Peyer's patch (tissue), 4 donors: ENCODE data around the gene CTLA4. TPM values are rescaled to one million over a fixed set of nuclear protein-coding genes. Genes with fewer than 3 reads are reported as not detected.

ENCODE experiments used
- DNase-seq, 3 donors: peaks; one replicate each; pipeline ENCODE4 v3.0.0-alpha.2; 2017 to 2019
- H3K27ac ChIP-seq, 4 donors: fragments of 200-600 bp; sonication (generic); one replicate each; pipeline ENCODE4 v1.5.1; 2016 to 2019
- H3K27me3 ChIP-seq, 2 donors: fragments of 200-600 bp; sonication (generic); one replicate each; pipeline ENCODE4 v1.5.1; 2019
- H3K36me3 ChIP-seq, 3 donors: fragments of 200-600 bp; sonication (generic); one replicate each; pipeline ENCODE4 v1.5.1; 2016 to 2019
- H3K4me1 ChIP-seq, 4 donors: fragments of 200-600 bp; sonication (generic); one replicate each; pipeline ENCODE4 v1.5.1; 2016 to 2019
- H3K4me3 ChIP-seq, 4 donors: fragments of 200-600 bp; sonication (generic); 1 replicate in 3 of 4; 2 replicates in 1 of 4; pipeline ENCODE4 v1.5.1; 2016 to 2019; ENCODE audit warnings: mild to moderate bottlenecking in 1 of 4
- H3K9me3 ChIP-seq, 4 donors: fragments of 200-600 bp; sonication (generic); one replicate each; pipeline ENCODE4 v1.5.1; 2016 to 2019; ENCODE audit warnings: mild to moderate bottlenecking in 1 of 4
- POLR2A ChIP-seq, 2 donors: fragments of 450-650 bp; IDR thresholded peaks; one replicate each; pipeline ENCODE4 v1.5.1; 2017; ENCODE audit warnings: antibody characterized with exemption in 2 of 2, mild to moderate bottlenecking in 2 of 2, moderate library complexity in 2 of 2
- total RNA-seq, 4 donors: library from RNA; depleted of rRNA; stranded (reverse); fragments of >200 nt; gene quantifications; one replicate each; pipeline ENCODE4 v1.1.0, GENCODE V29; 2016
- TF ChIP-seq, protein P1 (sequence below), 6 experiments: fragments of 450-650 bp in 4 of 6; fragments of 200-600 bp in 2 of 6; sonication (generic) in 1 of 6; IDR thresholded peaks; one replicate each; pipeline ENCODE4 v1.5.1; 2017 to 2019; ENCODE audit warnings: antibody characterized with exemption in 6 of 6, mild to moderate bottlenecking in 3 of 6, moderate library complexity in 1 of 6

CTLA4 gene
- total RNA-seq, 4 donors from 2014 or later, result 42.1 TPM; not detected in 3

- no peaks in the 10 kb centered on the region for H3K4me1 ChIP-seq
- no peaks in the 10 kb centered on the region for H3K36me3 ChIP-seq
- H3K4me3 ChIP-seq, result no peak overlapping the region
- no peak for DNase-seq
- H3K27ac ChIP-seq, result no peak overlapping the region
- H3K9me3 ChIP-seq, result no peaks in the 10 kb centered on the region
- no peaks in the 10 kb centered on the region for H3K27me3 ChIP-seq
- no peak for TF ChIP-seq POLR2A (IDR thresholded peaks at IDR 0.05)
- TF ChIP-seq, protein P1, sequence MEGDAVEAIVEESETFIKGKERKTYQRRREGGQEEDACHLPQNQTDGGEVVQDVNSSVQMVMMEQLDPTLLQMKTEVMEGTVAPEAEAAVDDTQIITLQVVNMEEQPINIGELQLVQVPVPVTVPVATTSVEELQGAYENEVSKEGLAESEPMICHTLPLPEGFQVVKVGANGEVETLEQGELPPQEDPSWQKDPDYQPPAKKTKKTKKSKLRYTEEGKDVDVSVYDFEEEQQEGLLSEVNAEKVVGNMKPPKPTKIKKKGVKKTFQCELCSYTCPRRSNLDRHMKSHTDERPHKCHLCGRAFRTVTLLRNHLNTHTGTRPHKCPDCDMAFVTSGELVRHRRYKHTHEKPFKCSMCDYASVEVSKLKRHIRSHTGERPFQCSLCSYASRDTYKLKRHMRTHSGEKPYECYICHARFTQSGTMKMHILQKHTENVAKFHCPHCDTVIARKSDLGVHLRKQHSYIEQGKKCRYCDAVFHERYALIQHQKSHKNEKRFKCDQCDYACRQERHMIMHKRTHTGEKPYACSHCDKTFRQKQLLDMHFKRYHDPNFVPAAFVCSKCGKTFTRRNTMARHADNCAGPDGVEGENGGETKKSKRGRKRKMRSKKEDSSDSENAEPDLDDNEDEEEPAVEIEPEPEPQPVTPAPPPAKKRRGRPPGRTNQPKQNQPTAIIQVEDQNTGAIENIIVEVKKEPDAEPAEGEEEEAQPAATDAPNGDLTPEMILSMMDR (IDR thresholded peaks at IDR 0.05), result no peak
These were observed 15.0 kb downstream of the CTLA4 start for GRCh38 chr2:203882551-203882950.

DNA sequence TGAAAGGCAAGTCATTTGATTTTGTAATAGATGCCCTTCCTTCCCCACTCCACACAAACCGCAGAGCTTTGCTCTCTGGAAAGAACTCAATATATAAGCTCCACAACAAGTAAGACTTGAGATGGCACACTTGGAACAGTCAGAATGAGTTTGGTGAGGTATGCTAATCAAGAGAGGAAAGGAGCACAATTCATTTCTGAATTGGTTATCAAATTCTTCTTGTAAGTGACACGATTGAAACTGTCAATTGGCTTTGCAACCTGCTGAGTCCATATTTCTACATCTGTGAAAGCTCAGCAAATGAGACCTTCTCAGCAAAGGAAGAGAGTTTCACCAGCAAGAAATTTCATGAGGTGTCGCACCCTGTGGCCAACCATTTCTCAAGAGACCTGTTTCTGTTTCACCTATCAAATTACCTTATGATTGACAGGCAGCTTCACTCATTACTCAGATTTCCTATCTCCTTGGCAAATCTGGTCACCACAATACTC is 19.1 kb downstream of the CTLA4 start:
- Histone ChIP-seq H3K4me3 (no peak overlapping the region), H3K4me1 (no peaks in the 10 kb centered on the region), H3K36me3 (no peaks in the 10 kb centered on the region), H3K27ac (no peak overlapping the region), H3K9me3 (no peaks in the 10 kb centered on the region), H3K27me3 (no peaks in the 10 kb centered on the region)
- no peak for TF ChIP-seq POLR2A (IDR thresholded peaks at IDR 0.05)
- TF ChIP-seq, protein P1 (IDR thresholded peaks at IDR 0.05), result no peak
- DNase-seq, result no peak

DNA sequence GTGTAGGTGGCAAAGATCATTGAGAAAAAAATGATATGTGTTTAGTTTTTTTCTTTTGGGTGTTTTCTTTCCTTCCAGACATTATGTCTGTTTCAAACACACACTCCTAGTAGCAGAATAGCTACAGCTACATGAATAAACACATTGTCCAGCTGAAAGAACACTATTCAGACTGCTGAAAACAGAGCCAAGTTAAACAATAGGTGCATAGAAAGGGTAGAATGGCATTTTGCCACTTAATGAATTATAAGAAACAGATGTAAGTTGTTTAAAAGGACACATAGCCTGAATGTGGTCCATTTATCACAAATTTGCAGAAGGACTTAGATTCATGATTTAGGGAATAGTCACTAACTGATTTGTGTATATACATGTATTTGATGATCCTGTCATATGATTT is 20.1 kb downstream of the CTLA4 start:
- no peak for DNase-seq
- H3K27ac ChIP-seq, result no peak overlapping the region

GRCh38 chr2:203889542-203889941 is 22.0 kb downstream of the CTLA4 start:
- H3K4me1 ChIP-seq, result no peaks in the 10 kb centered on the region

More for the DNA sequence above, 20.1 kb downstream of the CTLA4 start:
- Histone ChIP-seq H3K4me3 (no peak overlapping the region), H3K27me3 (no peaks in the 10 kb centered on the region), H3K4me1 (no peaks in the 10 kb centered on the region), H3K36me3 (no peaks in the 10 kb centered on the region), H3K9me3 (no peaks in the 10 kb centered on the region)
- no peak for TF ChIP-seq POLR2A (IDR thresholded peaks at IDR 0.05)
- TF ChIP-seq, protein P1 (IDR thresholded peaks at IDR 0.05), result no peak

DNA sequence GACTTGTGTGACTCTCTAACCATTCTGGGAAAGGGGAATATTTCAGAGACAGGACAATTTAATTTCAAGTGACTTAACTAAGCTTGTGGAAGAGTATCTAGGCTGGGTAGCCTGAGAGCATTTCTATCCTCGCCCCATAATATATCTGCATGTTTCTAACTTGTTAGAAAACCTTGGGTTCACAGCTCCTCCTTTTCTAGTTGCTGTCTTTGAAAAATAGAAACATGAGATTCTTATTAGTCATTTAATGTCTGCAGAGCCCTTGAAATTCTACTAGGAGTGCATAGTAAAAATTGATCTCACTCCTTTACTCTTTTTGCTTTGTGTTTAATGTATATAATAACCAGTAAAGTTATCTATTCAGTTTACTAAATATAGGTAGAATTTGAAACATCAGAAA is 22.4 kb downstream of the CTLA4 start:
- no peaks in the 10 kb centered on the region for H3K27me3 ChIP-seq
- H3K36me3 ChIP-seq, result no peaks in the 10 kb centered on the region
- H3K4me1 ChIP-seq, result no peaks in the 10 kb centered on the region
- no peak for TF ChIP-seq POLR2A (IDR thresholded peaks at IDR 0.05)
- TF ChIP-seq, protein P1 (IDR thresholded peaks at IDR 0.05), result no peak
- no peak overlapping the region for H3K4me3 ChIP-seq
- no peaks in the 10 kb centered on the region for H3K9me3 ChIP-seq
- no peak overlapping the region for H3K27ac ChIP-seq
- no peak for DNase-seq

More at GRCh38 chr2:203889542-203889941, 22.0 kb downstream of the CTLA4 start:
- DNase-seq, result no peak
- Histone ChIP-seq H3K9me3 (no peaks in the 10 kb centered on the region), H3K27ac (no peak overlapping the region), H3K4me3 (no peak overlapping the region), H3K36me3 (no peaks in the 10 kb centered on the region), H3K27me3 (no peaks in the 10 kb centered on the region)
- TF ChIP-seq, protein P1 (IDR thresholded peaks at IDR 0.05), result no peak
- TF ChIP-seq POLR2A (IDR thresholded peaks at IDR 0.05), result no peak

GRCh38 chr2:203890733-203891132 is 23.2 kb downstream of the CTLA4 start:
- no peak overlapping the region for H3K4me3 ChIP-seq
- no peaks in the 10 kb centered on the region for H3K27me3 ChIP-seq
- TF ChIP-seq, protein P1 (IDR thresholded peaks at IDR 0.05), result no peak
- TF ChIP-seq POLR2A (IDR thresholded peaks at IDR 0.05), result no peak
- H3K4me1 ChIP-seq, result no peaks in the 10 kb centered on the region
- H3K9me3 ChIP-seq, result no peaks in the 10 kb centered on the region
- DNase-seq, result no peak
- H3K36me3 ChIP-seq, result no peaks in the 10 kb centered on the region
- H3K27ac ChIP-seq, result no peak overlapping the region
